Central memory CD8-positive, alpha-beta T cell (primary cell): ENCODE measurements around the gene STPG1.

Experiments
- ATAC-seq: fragments of 150-1000 bp; cut with Tn5 transposase; replicated peaks from 2 replicates; pipeline ENCODE4 v1.10.0; 2022; ENCODE audit warnings: mild to moderate bottlenecking, moderate FRiP score, moderate number of reproducible peaks; ENCODE audit not compliant: poor library complexity, severe bottlenecking; ENCODE audit errors: extremely low read depth
- DNase-seq, 2 donors: peaks; one replicate each; pipeline ENCODE4 v3.0.0; 2021; ENCODE audit warnings: low spot score in 2 of 2
- H3K27ac Mint-ChIP-seq: one replicate; pipeline ENCODE4 v1.8.0; 2022; ENCODE audit warnings: low read depth, mild to moderate bottlenecking, moderate library complexity, mixed read lengths
- H3K27me3 Mint-ChIP-seq: one replicate; pipeline ENCODE4 v1.8.0; 2022; ENCODE audit warnings: mixed read lengths
- H3K36me3 Mint-ChIP-seq: one replicate; pipeline ENCODE4 v1.8.0; 2022; ENCODE audit warnings: mild to moderate bottlenecking, moderate library complexity, mixed read lengths; ENCODE audit not compliant: insufficient read depth
- H3K4me1 Mint-ChIP-seq: one replicate; pipeline ENCODE4 v1.8.0; 2022; ENCODE audit warnings: mixed read lengths
- H3K4me3 Mint-ChIP-seq: one replicate; pipeline ENCODE4 v1.8.0; 2022; ENCODE audit warnings: mild to moderate bottlenecking, moderate library complexity, mixed read lengths
- H3K9me3 Mint-ChIP-seq: one replicate; pipeline ENCODE4 v1.8.0; 2022; ENCODE audit warnings: mixed read lengths

Gene STPG1

GRCh38 chr1:24442764-24443163 is 29.2 kb upstream of the STPG1 start:
- Mint-ChIP-seq H3K27ac (no peak overlapping the region), H3K27me3 (no peaks in the 10 kb centered on the region), H3K4me3 (no peak overlapping the region), H3K36me3 (peaks cover 18% of the 10 kb centered on the region), H3K9me3 (no peaks in the 10 kb centered on the region), H3K4me1 (peaks cover 6% of the 10 kb centered on the region)
- DNase-seq = no peak
- no peak for ATAC-seq

GRCh38 chr1:24441996-24442668 is 28.6 kb upstream of the STPG1 start:
- Mint-ChIP-seq H3K9me3 (no peaks in the 10 kb centered on the region), H3K27me3 (no peaks in the 10 kb centered on the region), H3K4me1 (peaks cover 6% of the 10 kb centered on the region), H3K4me3 (no peak overlapping the region), H3K27ac (no peak overlapping the region), H3K36me3 (peaks cover 18% of the 10 kb centered on the region)
- DNase-seq = no peak
- no peak for ATAC-seq

- Mint-ChIP-seq H3K4me3 (no peak overlapping the region), H3K36me3 (peaks cover 16% of the 10 kb centered on the region), H3K9me3 (no peaks in the 10 kb centered on the region), H3K27ac (peak overlapping the region; percentile 29), H3K4me1 (peaks cover 6% of the 10 kb centered on the region), H3K27me3 (no peaks in the 10 kb centered on the region)
- ATAC-seq = no peak
- DNase-seq = no peak
Measured at GRCh38 chr1:24441480-24441879, 27.9 kb upstream of the STPG1 start.

GRCh38 chr1:24440436-24440835 is 26.9 kb upstream of the STPG1 start:
- Mint-ChIP-seq H3K27me3 (no peaks in the 10 kb centered on the region), H3K9me3 (no peaks in the 10 kb centered on the region), H3K27ac (no peak overlapping the region), H3K4me1 (peaks cover 6% of the 10 kb centered on the region), H3K4me3 (no peak overlapping the region), H3K36me3 (peaks cover 12% of the 10 kb centered on the region)
- no peak for ATAC-seq
- no peak for DNase-seq

GRCh38 chr1:24438423-24438901 is 24.9 kb upstream of the STPG1 start:
- no peak for DNase-seq
- Mint-ChIP-seq H3K4me3 (no peak overlapping the region), H3K27ac (peak overlapping the region; percentile 56), H3K4me1 (peaks cover 9% of the 10 kb centered on the region), H3K36me3 (peaks cover 10% of the 10 kb centered on the region), H3K9me3 (no peaks in the 10 kb centered on the region), H3K27me3 (no peaks in the 10 kb centered on the region)
- ATAC-seq = no peak

- H3K4me1 Mint-ChIP-seq = peaks cover 13% of the 10 kb centered on the region
- ATAC-seq (no peak), DNase-seq (no peak)
- H3K36me3 Mint-ChIP-seq = peaks cover 10% of the 10 kb centered on the region
- H3K27ac Mint-ChIP-seq = no peak overlapping the region
- no peaks in the 10 kb centered on the region for H3K27me3 Mint-ChIP-seq
- no peak overlapping the region for H3K4me3 Mint-ChIP-seq
- H3K9me3 Mint-ChIP-seq = no peaks in the 10 kb centered on the region
Measured at GRCh38 chr1:24437631-24438396, 24.2 kb upstream of the STPG1 start.

- Mint-ChIP-seq H3K36me3 (peaks cover 6% of the 10 kb centered on the region), H3K27ac (no peak overlapping the region)
- ATAC-seq = no peak
Measured at GRCh38 chr1:24435782-24436365, 22.3 kb upstream of the STPG1 start.

GRCh38 chr1:24427545-24427862 is 13.9 kb upstream of the STPG1 start:
- H3K4me3 Mint-ChIP-seq = no peak overlapping the region
- DNase-seq (no peak), ATAC-seq (no peak)
- H3K4me1 Mint-ChIP-seq = peaks cover 44% of the 10 kb centered on the region
- H3K27me3 Mint-ChIP-seq = no peaks in the 10 kb centered on the region
- no peak overlapping the region for H3K27ac Mint-ChIP-seq
- H3K36me3 Mint-ChIP-seq = peaks cover 9% of the 10 kb centered on the region
- H3K9me3 Mint-ChIP-seq = no peaks in the 10 kb centered on the region

More at GRCh38 chr1:24435782-24436365, 22.3 kb upstream of the STPG1 start:
- H3K4me1 Mint-ChIP-seq = peaks cover 20% of the 10 kb centered on the region
- no peaks in the 10 kb centered on the region for H3K27me3 Mint-ChIP-seq
- H3K4me3 Mint-ChIP-seq = no peak overlapping the region
- no peaks in the 10 kb centered on the region for H3K9me3 Mint-ChIP-seq
- no peak for DNase-seq

GRCh38 chr1:24426744-24427544 is 13.4 kb upstream of the STPG1 start:
- no peak overlapping the region for H3K27ac Mint-ChIP-seq
- H3K36me3 Mint-ChIP-seq = peaks cover 11% of the 10 kb centered on the region
- no peaks in the 10 kb centered on the region for H3K27me3 Mint-ChIP-seq
- ATAC-seq (no peak), DNase-seq (no peak)
- no peaks in the 10 kb centered on the region for H3K9me3 Mint-ChIP-seq
- H3K4me3 Mint-ChIP-seq = no peak overlapping the region
- peaks cover 49% of the 10 kb centered on the region for H3K4me1 Mint-ChIP-seq

- Mint-ChIP-seq H3K36me3 (peaks cover 18% of the 10 kb centered on the region), H3K27me3 (no peaks in the 10 kb centered on the region), H3K27ac (no peak overlapping the region), H3K4me1 (peaks cover 45% of the 10 kb centered on the region), H3K9me3 (no peaks in the 10 kb centered on the region), H3K4me3 (no peak overlapping the region)
- ATAC-seq (no peak), DNase-seq (no peak)
Measured at GRCh38 chr1:24425922-24426321, 12.3 kb upstream of the STPG1 start.

GRCh38 chr1:24425441-24425840 is 11.9 kb upstream of the STPG1 start:
- Mint-ChIP-seq H3K4me3 (no peak overlapping the region), H3K36me3 (peaks cover 21% of the 10 kb centered on the region), H3K27me3 (no peaks in the 10 kb centered on the region), H3K4me1 (peaks cover 45% of the 10 kb centered on the region), H3K27ac (no peak overlapping the region), H3K9me3 (no peaks in the 10 kb centered on the region)
- DNase-seq = no peak
- no peak for ATAC-seq

GRCh38 chr1:24424990-24425389 is 11.4 kb upstream of the STPG1 start:
- H3K27ac Mint-ChIP-seq = no peak overlapping the region
- H3K36me3 Mint-ChIP-seq = peaks cover 23% of the 10 kb centered on the region
- ATAC-seq = no peak

More at GRCh38 chr1:24424990-24425389, 11.4 kb upstream of the STPG1 start:
- no peak overlapping the region for H3K4me3 Mint-ChIP-seq
- peaks cover 45% of the 10 kb centered on the region for H3K4me1 Mint-ChIP-seq
- DNase-seq = no peak
- H3K27me3 Mint-ChIP-seq = no peaks in the 10 kb centered on the region
- H3K9me3 Mint-ChIP-seq = no peaks in the 10 kb centered on the region
